HCT116 (cell line): Measurements from ENCODE around the gene SLC12A3.
"Not testable (repeated sequence)": the region's sequence is repeated elsewhere in the genome, so short reads cannot be mapped to it uniquely, and the experiment has no call there.

Experiments used
- CTCF ChIP-seq, 3 experiments: fragments of 200-600 bp in 1 of 3; sonication (generic) in 1 of 3; IDR thresholded peaks in 2 of 3; conservative IDR thresholded peaks in 1 of 3; 2 replicates each; pipeline ENCODE4 v1.5.1; 2012 to 2017; ENCODE audit warnings: low read depth in 2 of 3, low read length in 2 of 3, antibody characterized with exemption in 1 of 3, borderline replicate concordance in 1 of 3, control low read depth in 1 of 3, mild to moderate bottlenecking in 1 of 3, mixed read lengths in 1 of 3, mixed run types in 1 of 3, moderate library complexity in 1 of 3; ENCODE audit not compliant: insufficient read depth in 1 of 3
- POLR2A ChIP-seq: IDR thresholded peaks from 2 replicates; pipeline ENCODE4 v1.7.0; 2011; ENCODE audit warnings: borderline replicate concordance; ENCODE audit not compliant: insufficient read depth, insufficient read length; ENCODE audit errors: extremely low read depth

GRCh38 chr16:56884929-56885328 lies 19.9 kb downstream of the SLC12A3 start:
- TF ChIP-seq CTCF (IDR thresholded peaks at IDR 0.05 in 2 of 3, conservative IDR thresholded peaks at IDR 0.05 in 1 of 3; ENCODE audit: borderline replicate concordance in 1 of 3, insufficient read depth in 1 of 3, low read depth in 2 of 3, low read length in 2 of 3); POLR2A: not testable (repeated sequence)
